ENCODE results near the gene PRSS23.
"Not testable (repeated sequence)": the region's sequence is repeated elsewhere in the genome, so short reads cannot be mapped to it uniquely, and the experiment has no call there.

PRSS23 gene

DNA sequence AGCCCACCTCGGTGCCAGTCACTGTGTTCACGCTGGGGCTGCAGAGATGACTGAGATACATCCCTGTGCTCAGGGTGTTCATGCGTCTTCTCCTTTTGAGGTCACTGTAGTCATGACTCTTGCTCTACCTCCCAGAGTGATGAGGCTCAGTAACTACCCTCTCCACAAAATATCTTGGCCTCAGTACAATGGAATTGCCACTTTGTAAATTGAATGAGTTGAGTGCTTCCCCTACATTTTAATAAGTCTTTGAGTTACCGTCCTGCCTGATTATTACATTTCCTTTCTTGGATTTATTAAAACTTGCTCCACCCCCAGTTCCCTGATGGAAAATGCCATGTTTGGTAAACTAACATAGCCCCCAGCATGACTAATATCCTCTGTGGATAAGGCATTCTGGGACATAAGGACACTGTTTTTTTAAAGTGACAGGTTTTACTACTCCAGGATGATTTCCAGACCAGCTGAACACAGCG, 15.9 kb downstream of the PRSS23 start:
- no peak for DNase-seq

DNA sequence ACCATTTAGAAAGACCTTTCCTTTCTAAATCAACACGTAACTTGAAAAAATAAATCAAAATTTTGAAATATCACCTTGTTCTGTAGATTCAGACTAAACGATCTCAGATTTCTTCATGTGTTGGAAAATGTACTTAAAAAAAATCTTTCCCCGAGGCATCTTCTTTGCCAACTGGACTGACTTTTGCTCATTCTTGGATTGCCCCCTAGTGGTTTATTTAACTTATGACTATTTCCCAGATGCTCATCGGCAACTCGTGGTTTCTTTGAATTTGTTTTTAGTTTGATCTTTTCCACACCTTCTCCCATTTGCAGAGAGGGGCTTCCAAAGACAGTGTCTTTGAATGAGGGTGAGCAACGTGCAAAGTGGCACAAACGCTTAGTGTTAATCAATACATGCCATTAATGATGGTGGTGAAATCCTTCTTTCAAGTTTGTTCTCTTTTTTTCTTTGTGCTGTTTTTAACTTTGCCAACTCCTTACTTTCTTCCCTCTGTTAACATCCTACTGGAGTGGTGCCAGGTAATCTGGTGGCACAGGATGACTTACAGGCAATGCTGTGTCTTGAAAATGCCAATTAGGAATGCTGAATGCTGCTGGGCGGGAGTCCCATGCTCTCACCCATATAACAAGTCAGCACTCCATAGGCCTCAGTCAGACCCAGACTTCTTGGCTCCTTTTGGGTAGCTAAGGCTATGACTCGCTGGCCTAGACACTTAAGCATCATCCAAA, 18.3 kb downstream of the PRSS23 start:
- peak; percentile 60 for DNase-seq

DNA sequence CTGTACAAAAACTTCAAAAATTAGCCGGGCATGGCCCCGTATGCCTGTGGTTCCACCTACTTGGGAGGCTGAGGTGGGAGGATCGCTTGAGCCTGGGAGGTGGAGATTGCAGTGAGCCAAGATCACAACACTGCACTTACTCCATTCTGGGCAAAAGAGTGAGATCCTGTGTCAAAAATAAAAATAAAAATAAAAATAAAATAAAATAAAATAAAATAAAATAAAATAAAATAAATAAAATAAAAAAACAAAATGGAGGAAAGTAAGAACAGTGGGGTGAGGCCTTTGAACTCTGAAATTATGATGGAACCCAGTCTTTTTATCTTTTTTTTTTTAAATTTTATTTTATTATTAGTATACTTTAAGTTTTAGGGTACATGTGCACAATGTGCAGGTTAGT, 23.8 kb downstream of the PRSS23 start:
- DNase-seq, result not testable (repeated sequence)

DNA sequence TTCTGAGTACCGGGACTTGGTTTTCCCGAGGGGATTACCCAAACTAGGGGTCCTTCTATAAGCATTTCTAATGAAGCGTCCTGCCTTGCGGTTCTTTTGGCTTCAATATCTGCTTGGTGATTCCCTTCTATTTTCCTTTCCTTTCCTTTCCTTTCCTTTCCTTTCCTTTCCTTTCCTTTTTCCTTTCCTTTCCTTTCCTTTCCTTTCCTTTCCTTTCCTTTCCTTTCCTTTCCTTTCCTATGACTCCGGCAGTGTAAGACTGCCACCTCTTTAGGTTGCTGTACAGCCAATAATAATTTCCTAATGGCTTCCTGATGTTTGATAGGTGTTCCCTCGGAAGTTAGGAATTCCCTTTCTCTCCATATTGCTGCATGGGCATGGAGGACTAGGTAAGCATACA, 34.0 kb downstream of the PRSS23 start:
- not testable (repeated sequence) for DNase-seq

DNA sequence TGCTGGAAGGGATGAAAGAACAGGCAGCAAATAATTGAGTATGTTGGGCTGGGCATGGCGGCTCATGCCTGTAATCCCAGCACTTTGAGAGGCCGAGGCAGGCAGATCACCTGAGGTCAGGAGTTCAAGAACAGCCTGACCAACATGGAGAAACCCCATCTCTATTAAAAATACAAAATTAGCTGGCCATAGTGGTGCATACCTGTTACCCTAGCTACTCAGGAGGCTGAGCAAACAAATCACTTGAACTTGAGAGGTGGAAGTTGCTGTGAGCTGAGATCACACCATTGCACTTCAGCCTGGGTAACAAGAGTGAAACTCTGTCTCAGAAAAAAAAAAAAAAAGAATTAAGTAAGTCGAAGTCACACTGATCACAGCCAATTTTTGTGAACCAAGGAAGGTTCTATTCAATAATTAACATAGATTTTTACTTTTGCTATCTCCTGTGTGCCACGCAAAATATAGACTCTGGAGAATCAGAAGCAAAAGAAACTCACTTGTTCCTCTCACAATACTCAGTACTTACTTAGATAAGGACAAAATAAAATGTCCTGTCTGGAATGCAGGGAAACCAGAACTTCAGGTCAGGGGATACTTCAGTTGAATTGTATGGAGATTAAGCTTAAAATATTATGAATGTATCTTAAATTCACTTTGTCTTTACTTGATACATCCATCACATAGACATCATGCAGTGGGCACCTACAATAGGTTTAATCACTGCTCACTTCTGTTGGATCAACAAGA, 44.6 kb downstream of the PRSS23 start:
- not testable (repeated sequence) for DNase-seq

DNA sequence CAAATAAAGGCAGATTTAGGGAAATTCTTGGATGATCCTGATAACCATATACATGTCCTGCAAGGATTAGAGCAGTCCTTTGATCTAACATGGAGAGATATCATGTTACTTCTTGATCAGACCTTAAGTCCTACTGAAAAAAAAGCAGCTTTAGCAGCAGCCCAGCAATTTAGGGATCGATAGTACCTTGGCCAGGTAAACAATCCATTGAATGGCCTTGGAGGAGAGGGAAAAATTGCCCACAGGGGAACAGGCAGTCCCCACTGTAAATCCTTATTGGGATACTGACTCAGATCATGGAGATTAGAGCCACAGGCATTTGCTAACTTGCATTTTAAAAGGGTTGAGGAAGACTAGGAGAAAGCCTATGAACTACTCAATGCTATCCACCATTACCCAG, 47.8 kb downstream of the PRSS23 start:
- DNase-seq, result no peak

DNA sequence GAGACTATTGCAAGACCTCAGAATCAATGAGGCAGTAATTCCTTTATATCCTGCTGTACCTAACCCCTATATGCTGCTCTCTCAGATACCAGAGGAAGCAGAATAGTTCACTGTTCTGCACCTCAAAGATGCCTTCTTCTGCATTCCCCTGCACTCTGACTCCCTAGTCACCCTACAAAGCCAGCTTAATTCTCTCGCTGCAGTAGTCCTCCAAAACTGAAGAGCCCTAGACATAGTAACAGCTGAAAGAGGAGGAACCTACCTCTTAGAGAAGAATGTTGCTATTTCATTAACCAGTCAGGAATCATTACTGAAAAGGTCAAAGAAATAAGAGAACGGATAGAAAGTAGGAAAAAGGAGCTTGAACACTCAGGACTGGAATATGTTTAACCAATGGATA, 49.3 kb downstream of the PRSS23 start:
- no peak for DNase-seq

Data from MV-4-11 (cell line).